H9 (cell line): ENCODE data around the gene CD93. TPM values are rescaled to one million over a fixed set of nuclear protein-coding genes. Genes with fewer than 3 reads are reported as not detected.

Source experiments
- DNase-seq: peaks from one replicate; pipeline ENCODE4 v3.0.0-alpha.2; 2017
- H2AFZ ChIP-seq: one replicate; pipeline ENCODE4 v1.6.1; 2013; ENCODE audit warnings: mild to moderate bottlenecking, low read length, control low read depth, moderate library complexity
- H2AK5ac ChIP-seq: 2 replicates; pipeline ENCODE4 v1.6.1; 2013; ENCODE audit warnings: low read length, control low read depth, mixed read lengths; ENCODE audit not compliant: insufficient read length
- H2BK120ac ChIP-seq: one replicate; pipeline ENCODE4 v1.6.1; 2013; ENCODE audit warnings: low read depth, mild to moderate bottlenecking, low read length, control low read depth, inconsistent platforms; ENCODE audit not compliant: poor library complexity, severe bottlenecking
- H2BK12ac ChIP-seq: 2 replicates; pipeline ENCODE4 v1.6.1; 2013; ENCODE audit warnings: low read length, control low read depth, mixed read lengths, low read depth; ENCODE audit not compliant: insufficient read length
- H2BK15ac ChIP-seq: 2 replicates; pipeline ENCODE4 v1.6.1; 2013; ENCODE audit warnings: low read depth, low read length, control low read depth
- H2BK20ac ChIP-seq: one replicate; pipeline ENCODE4 v1.6.1; 2013; ENCODE audit warnings: low read depth, mild to moderate bottlenecking, low read length, control low read depth, inconsistent platforms; ENCODE audit not compliant: poor library complexity, severe bottlenecking
- H2BK5ac ChIP-seq: 2 replicates; pipeline ENCODE4 v1.6.1; 2013; ENCODE audit warnings: low read length, control low read depth, mixed read lengths; ENCODE audit not compliant: insufficient read length
- H3K14ac ChIP-seq: 2 replicates; pipeline ENCODE4 v1.6.1; 2013; ENCODE audit warnings: low read length, control low read depth; ENCODE audit not compliant: insufficient read depth
- H3K18ac ChIP-seq: 2 replicates; pipeline ENCODE4 v1.6.1; 2013; ENCODE audit warnings: low read depth, mild to moderate bottlenecking, mixed read lengths, low read length, control low read depth; ENCODE audit not compliant: insufficient read length
- H3K23ac ChIP-seq: 2 replicates; pipeline ENCODE4 v1.6.1; 2013; ENCODE audit warnings: low read length, control low read depth, mixed read lengths, low read depth; ENCODE audit not compliant: insufficient read length
- H3K23me2 ChIP-seq: 2 replicates; pipeline ENCODE4 v1.6.1; 2013; ENCODE audit warnings: low read depth, mild to moderate bottlenecking, mixed read lengths, low read length, control low read depth; ENCODE audit not compliant: insufficient read length, poor library complexity, severe bottlenecking
- H3K27ac ChIP-seq: 2 replicates; pipeline ENCODE4 v1.5.1; 2013; ENCODE audit warnings: low read length, control low read depth, mixed read lengths, low read depth; ENCODE audit not compliant: insufficient read length
- H3K27me3 ChIP-seq: 2 replicates; pipeline ENCODE4 v1.6.1; 2013; ENCODE audit warnings: low read length, control low read depth, inconsistent platforms; ENCODE audit not compliant: insufficient read depth
- H3K4ac ChIP-seq: 2 replicates; pipeline ENCODE4 v1.6.1; 2013; ENCODE audit warnings: low read depth, mild to moderate bottlenecking, control low read depth, inconsistent platforms, low read length, moderate library complexity
- H3K4me1 ChIP-seq: 2 replicates; pipeline ENCODE4 v1.6.1; 2013; ENCODE audit warnings: low read length, control low read depth, inconsistent platforms; ENCODE audit not compliant: insufficient read depth
- H3K4me2 ChIP-seq: 2 replicates; pipeline ENCODE4 v1.6.1; 2013; ENCODE audit warnings: low read length, control low read depth, mixed read lengths; ENCODE audit not compliant: insufficient read length, insufficient read depth
- H3K56ac ChIP-seq: 2 replicates; pipeline ENCODE4 v1.6.1; 2013; ENCODE audit warnings: low read depth, mild to moderate bottlenecking, mixed read lengths, low read length, control low read depth; ENCODE audit not compliant: insufficient read length
- H3K79me1 ChIP-seq: 2 replicates; pipeline ENCODE4 v1.6.1; 2013; ENCODE audit warnings: low read depth, mild to moderate bottlenecking, moderate library complexity, low read length, control low read depth, inconsistent platforms; ENCODE audit not compliant: insufficient read depth, poor library complexity, severe bottlenecking
- H3K79me2 ChIP-seq: 2 replicates; pipeline ENCODE4 v1.6.1; 2013; ENCODE audit warnings: low read length, control low read depth, inconsistent platforms; ENCODE audit not compliant: insufficient read depth
- H3K9ac ChIP-seq: 2 replicates; pipeline ENCODE4 v1.6.1; 2013; ENCODE audit warnings: low read length, control low read depth, mixed read lengths; ENCODE audit not compliant: insufficient read length; ENCODE audit errors: extremely low read depth
- H3K9me3 ChIP-seq: one replicate; pipeline ENCODE4 v1.6.1; 2013; ENCODE audit warnings: low read depth, low read length, inconsistent platforms; ENCODE audit not compliant: control insufficient read depth
- H3T11ph ChIP-seq: one replicate; pipeline ENCODE4 v1.6.1; 2013; ENCODE audit warnings: mild to moderate bottlenecking, low read length, control low read depth, inconsistent platforms
- H4K20me1 ChIP-seq: one replicate; pipeline ENCODE4 v1.6.1; 2013; ENCODE audit not compliant: control insufficient read depth, insufficient read length, insufficient read depth
- H4K5ac ChIP-seq: 2 replicates; pipeline ENCODE4 v1.6.1; 2013; ENCODE audit warnings: low read depth, mild to moderate bottlenecking, mixed read lengths, low read length, control low read depth; ENCODE audit not compliant: insufficient read length
- H4K8ac ChIP-seq: replicated peaks from 2 replicates; pipeline ENCODE4 v1.6.1; 2013; ENCODE audit warnings: low read length, control low read depth, mixed read lengths, low read depth; ENCODE audit not compliant: insufficient read length
- H4K91ac ChIP-seq: 2 replicates; pipeline ENCODE4 v1.6.1; 2013; ENCODE audit warnings: low read depth, mild to moderate bottlenecking, moderate library complexity, mixed read lengths, low read length, control low read depth; ENCODE audit not compliant: insufficient read length
- H3K27ac Mint-ChIP-seq, 3 experiments: 2 replicates in 2 of 3; 3 replicates in 1 of 3; pipeline ENCODE4 v1.8.0; 2020 to 2021; ENCODE audit warnings: mixed read lengths in 3 of 3, mild to moderate bottlenecking in 1 of 3, moderate library complexity in 1 of 3
- H3K27me3 Mint-ChIP-seq: 2 replicates; pipeline ENCODE4 v1.8.0; 2021; ENCODE audit warnings: low read depth, mild to moderate bottlenecking, moderate library complexity, mixed read lengths
- H3K36me3 Mint-ChIP-seq, 3 experiments: 2 replicates in 2 of 3; 3 replicates in 1 of 3; pipeline ENCODE4 v1.8.0; 2020 to 2021; ENCODE audit warnings: low read depth in 3 of 3, mixed read lengths in 3 of 3; ENCODE audit not compliant: insufficient read depth in 1 of 3
- H3K4me1 Mint-ChIP-seq, 2 experiments: 2 replicates each; pipeline ENCODE4 v1.8.0; 2020; ENCODE audit warnings: mixed read lengths in 2 of 2
- H3K4me3 Mint-ChIP-seq, 2 experiments: 2 replicates in 1 of 2; 3 replicates in 1 of 2; pipeline ENCODE4 v1.8.0; 2020 to 2021; ENCODE audit warnings: mild to moderate bottlenecking in 2 of 2, mixed read lengths in 2 of 2, moderate library complexity in 1 of 2
- H3K9me3 Mint-ChIP-seq, 2 experiments: 2 replicates in 1 of 2; 3 replicates in 1 of 2; pipeline ENCODE4 v1.8.0; 2020; ENCODE audit warnings: mild to moderate bottlenecking in 2 of 2, mixed read lengths in 2 of 2, moderate library complexity in 1 of 2
- WGBS: extraction: QIAGEN DNeasy Blood & Tissue Kit; methylation state at CpG from one replicate; pipeline ENCODE4 v1.1.7; 2013; ENCODE audit warnings: missing lambda C conversion rate, low lambda C conversion rate, mixed read lengths; ENCODE audit not compliant: insufficient read length; ENCODE audit errors: extremely low coverage; 5-methylcytosine and 5-hydroxymethylcytosine counted together
- total RNA-seq: library from RNA; stranded (reverse); gene quantifications from 2 replicates; pipeline ENCODE4 v1.2.1, GENCODE V29; 2021
- TF ChIP-seq, protein P1 (sequence below): fragments of 200-600 bp; sonication (generic); conservative IDR thresholded peaks from 3 replicates; pipeline ENCODE4 v1.8.0; 2021; ENCODE audit warnings: antibody characterized with exemption, mild to moderate bottlenecking

The CD93 gene
- total RNA-seq, 1 experiment from 2014 or later: not detected

DNA sequence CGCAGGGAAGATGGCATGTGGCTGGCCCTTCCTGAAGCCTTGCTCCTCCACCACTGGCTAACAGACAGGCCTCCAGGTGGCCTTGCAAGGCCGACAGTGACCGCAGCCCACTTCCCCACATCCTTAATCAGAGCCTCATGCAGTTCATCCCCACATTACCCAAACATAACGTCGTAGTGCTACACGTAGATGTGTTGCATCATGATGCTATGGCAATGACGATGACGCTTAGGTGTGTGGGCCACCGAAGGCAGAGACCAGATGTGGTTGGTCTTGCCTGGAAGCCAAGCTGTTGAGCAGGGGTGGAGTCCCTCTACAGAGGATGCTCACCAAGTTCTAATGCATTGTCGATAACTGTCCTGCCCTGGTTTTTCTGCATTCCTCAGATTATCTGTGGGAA is 5.6 kb downstream of the CD93 start:
- Histone ChIP-seq H4K20me1 (no peaks in the 10 kb centered on the region), H4K91ac (no peak overlapping the region), H3K23me2 (no peaks in the 10 kb centered on the region), H3K27me3 (no peaks in the 10 kb centered on the region), H3K56ac (no peak overlapping the region), H3K18ac (no peak overlapping the region), H2BK20ac (no peak overlapping the region), H3K4me1 (no peaks in the 10 kb centered on the region; the same call in 1 of the 2 replicates), H2BK15ac (no peak overlapping the region), H2AFZ (no peak overlapping the region), H2BK120ac (no peak overlapping the region), H3K23ac (no peak overlapping the region), H4K8ac (no peak overlapping the region), H2BK5ac (no peak overlapping the region), H3K4me2 (no peak overlapping the region), H3K27ac (no peak overlapping the region), H3K14ac (no peak overlapping the region), H3T11ph (no peak overlapping the region), H3K9me3 (no peaks in the 10 kb centered on the region), H3K79me2 (no peaks in the 10 kb centered on the region), H2BK12ac (no peak overlapping the region), H3K4ac (no peak overlapping the region), H2AK5ac (no peak overlapping the region), H3K9ac (no peak overlapping the region), H4K5ac (no peak overlapping the region), H3K79me1 (no peaks in the 10 kb centered on the region)
- no peaks in the 10 kb centered on the region for H3K9me3 Mint-ChIP-seq
- TF ChIP-seq, protein P1, sequence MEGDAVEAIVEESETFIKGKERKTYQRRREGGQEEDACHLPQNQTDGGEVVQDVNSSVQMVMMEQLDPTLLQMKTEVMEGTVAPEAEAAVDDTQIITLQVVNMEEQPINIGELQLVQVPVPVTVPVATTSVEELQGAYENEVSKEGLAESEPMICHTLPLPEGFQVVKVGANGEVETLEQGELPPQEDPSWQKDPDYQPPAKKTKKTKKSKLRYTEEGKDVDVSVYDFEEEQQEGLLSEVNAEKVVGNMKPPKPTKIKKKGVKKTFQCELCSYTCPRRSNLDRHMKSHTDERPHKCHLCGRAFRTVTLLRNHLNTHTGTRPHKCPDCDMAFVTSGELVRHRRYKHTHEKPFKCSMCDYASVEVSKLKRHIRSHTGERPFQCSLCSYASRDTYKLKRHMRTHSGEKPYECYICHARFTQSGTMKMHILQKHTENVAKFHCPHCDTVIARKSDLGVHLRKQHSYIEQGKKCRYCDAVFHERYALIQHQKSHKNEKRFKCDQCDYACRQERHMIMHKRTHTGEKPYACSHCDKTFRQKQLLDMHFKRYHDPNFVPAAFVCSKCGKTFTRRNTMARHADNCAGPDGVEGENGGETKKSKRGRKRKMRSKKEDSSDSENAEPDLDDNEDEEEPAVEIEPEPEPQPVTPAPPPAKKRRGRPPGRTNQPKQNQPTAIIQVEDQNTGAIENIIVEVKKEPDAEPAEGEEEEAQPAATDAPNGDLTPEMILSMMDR: no peak
- H3K27ac Mint-ChIP-seq: no peak overlapping the region
- H3K4me1 Mint-ChIP-seq: peaks cover 14 to 17% of the 10 kb centered on the region in 2 experiments
- no peak for DNase-seq
- WGBS: no CpG with 5 or more reads among the region's 10 CpGs
- H3K27me3 Mint-ChIP-seq: 0 out of 2 replicates have a peak, but pooled peaks cover 4% of the 10 kb centered on the region
- H3K4me3 Mint-ChIP-seq: no peak overlapping the region
- no peaks in the 10 kb centered on the region for H3K36me3 Mint-ChIP-seq
